K562 (cell line): ENCODE results near the gene RFESD. TPM values are rescaled to one million over a fixed set of nuclear protein-coding genes. Genes with fewer than 3 reads are reported as not detected.

Experiments
- ATAC-seq: fragments of 200-7000 bp; cut with Tn5 transposase; 3 replicates; pipeline ENCODE4 v1.9.1; 2020; ENCODE audit warnings: moderate library complexity
- BruUV-seq: library from RNA; stranded (reverse); fragments of 400-500 nt; replicated peaks from 2 replicates; lab custom pipeline; 2021; lab: Mats Ljungman, UMichigan
- CTCF ChIA-PET: fragments of 300-600 bp; formaldehyde crosslinking; extraction: SDS; loops from one replicate; lab custom pipeline; 2021; ENCODE audit warnings: low intra/inter-chr PET ratio; lab: Yijun Ruan, JAX
- POLR2A ChIA-PET: fragments of 300-600, 350-650 bp; sonication (Branson Sonifier 250); formaldehyde crosslinking; extraction: SDS; loops from one replicate; lab custom pipeline; 2021; ENCODE audit warnings: antibody characterized with exemption, inconsistent platforms; lab: Yijun Ruan, JAX
- DNase-seq, 4 experiments: peaks; one replicate each; pipeline versions ENCODE4 v3.0.0 to v3.0.0-alpha.2; 2011 to 2018; ENCODE audit warnings: low spot score in 3 of 4, mixed read lengths in 3 of 4; ENCODE audit errors: extremely low read depth in 1 of 4
- FAIRE-seq: peaks from 2 replicates; lab custom pipeline; 2011; peaks lifted over from hg19 to GRCh38; lab: Jason Lieb, UNC
- H2AFZ ChIP-seq: 2 replicates; pipeline ENCODE4 v1.6.0; 2011; ENCODE audit warnings: low read depth, low read length, control low read depth, inconsistent platforms
- H3K27ac ChIP-seq: fragments of 200-600 bp; 3 replicates; pipeline ENCODE4 v1.8.0; 2011; ENCODE audit warnings: low read depth, mild to moderate bottlenecking, control low read depth, inconsistent platforms, low read length, moderate library complexity, mixed read lengths; ENCODE audit errors: extremely low read depth
- H3K27me3 ChIP-seq, 2 experiments: fragments of 300-600 bp in 1 of 2; 2 replicates in 1 of 2; 3 replicates in 1 of 2; pipeline versions ENCODE4 v1.6.0 to v1.8.0; 2011; ENCODE audit warnings: inconsistent platforms in 2 of 2, low read length in 2 of 2, mild to moderate bottlenecking in 1 of 2, mixed read lengths in 1 of 2, moderate library complexity in 1 of 2; ENCODE audit not compliant: control insufficient read depth in 2 of 2, insufficient read depth in 2 of 2
- H3K36me3 ChIP-seq: fragments of 300-600 bp; 3 replicates; pipeline ENCODE4 v1.8.0; 2011; ENCODE audit warnings: mild to moderate bottlenecking, low read length, inconsistent platforms; ENCODE audit not compliant: control insufficient read depth, insufficient read depth
- H3K4me1 ChIP-seq, 2 experiments: fragments of 200-600 bp in 1 of 2; replicated peaks in 1 of 2; 2 replicates in 1 of 2; 3 replicates in 1 of 2; pipeline versions ENCODE4 v1.5.1 to v1.8.0; 2011; ENCODE audit warnings: inconsistent platforms in 2 of 2, low read length in 2 of 2, mild to moderate bottlenecking in 1 of 2, mixed read lengths in 1 of 2, moderate library complexity in 1 of 2; ENCODE audit not compliant: control insufficient read depth in 2 of 2, insufficient read depth in 2 of 2
- H3K4me2 ChIP-seq: 2 replicates; pipeline ENCODE4 v1.6.1; 2011; ENCODE audit warnings: low read length, control low read depth, inconsistent platforms, mixed read lengths; ENCODE audit not compliant: insufficient read depth
- H3K4me3 ChIP-seq: fragments of 200-600 bp; sonication (generic), shearing (Covaris generic); 2 replicates; pipeline ENCODE4 v1.5.1; 2016; ENCODE audit warnings: control low read depth, inconsistent platforms
- H3K79me2 ChIP-seq: fragments of 200-600 bp; 3 replicates; pipeline ENCODE4 v1.8.0; 2011; ENCODE audit warnings: low read length, inconsistent platforms; ENCODE audit not compliant: control insufficient read depth, insufficient read depth
- H3K9ac ChIP-seq, 2 experiments: 2 replicates each; pipeline versions ENCODE4 v1.6.0 to v1.6.1; 2011; ENCODE audit warnings: low read depth in 2 of 2, low read length in 2 of 2, control low read depth in 1 of 2, inconsistent platforms in 1 of 2, mild to moderate bottlenecking in 1 of 2, mixed read lengths in 1 of 2; ENCODE audit not compliant: insufficient read depth in 1 of 2
- H3K9me1 ChIP-seq: one replicate; pipeline ENCODE4 v1.6.0; 2011; ENCODE audit warnings: inconsistent platforms, mild to moderate bottlenecking, low read length, moderate library complexity; ENCODE audit not compliant: control insufficient read depth, insufficient read depth
- H3K9me3 ChIP-seq: replicated peaks from 2 replicates; pipeline ENCODE4 v1.5.1; 2011; ENCODE audit warnings: low read depth, low read length, inconsistent platforms; ENCODE audit not compliant: control insufficient read depth, insufficient read depth
- H4K20me1 ChIP-seq: replicated peaks from 2 replicates; pipeline ENCODE4 v1.6.1; 2011; ENCODE audit warnings: low read length, inconsistent platforms, mixed read lengths; ENCODE audit not compliant: control insufficient read depth, insufficient read depth
- HDGF ChIP-seq: fragments of 450-650 bp; IDR thresholded peaks from 2 replicates; pipeline ENCODE4 v1.6.1; 2016
- KLF1 ChIP-seq: fragments of 450-650 bp; IDR thresholded peaks from 2 replicates; pipeline ENCODE4 v1.6.1; 2016; ENCODE audit warnings: missing genetic modification characterization, missing compliant biosample characterization
- KLF10 ChIP-seq: fragments of 250-450 bp; sonication (Bioruptor Pico); IDR thresholded peaks from 2 replicates; pipeline ENCODE4 v1.6.1; 2021; ENCODE audit warnings: matching md5 sums
- ZNF764 ChIP-seq: fragments of 250-450 bp; sonication (Bioruptor Pico); IDR thresholded peaks from 2 replicates; pipeline ENCODE4 v1.4.0; 2020; ENCODE audit warnings: low read depth, mild to moderate bottlenecking, moderate library complexity
- WGBS: fragments of 100-300 bp; shearing (Covaris generic); methylation state at CpG from one replicate; pipeline ENCODE4 v1.1.6; 2016; ENCODE audit warnings: low coverage, mixed read lengths; ENCODE audit not compliant: insufficient coverage; ENCODE audit errors: missing lambda C conversion rate; 5-methylcytosine and 5-hydroxymethylcytosine counted together
- in situ Hi-C: fragments of 300-500 bp; cut with MboI; formaldehyde crosslinking; loops from 4 replicates; pipeline ENCODE4 v1.15.0; 2018; ENCODE audit warnings: inconsistent platforms, mixed read lengths
- intact Hi-C: fragments of 100-400 bp; cut with micrococcal nuclease; formaldehyde crosslinking; loops from 2 replicates; pipeline ENCODE4 v1.14.2; 2022
- polyA plus RNA-seq, 8 experiments: library from polyadenylated mRNA; depleted of rRNA in 4 of 8; stranded (reverse) in 5 of 8; unstranded in 3 of 8; fragments of >200 nt; fragmentation: Nextera tagmentation in 2 of 8; fragmentation: Illumina TruSeq in 1 of 8; extraction: Ambion mirVana in 2 of 8; extraction: Trizol in 1 of 8; gene quantifications; 2 replicates each; pipeline versions ENCODE4 v1.2.1 to v1.2.3, GENCODE V29; 2011 to 2014; ENCODE audit warnings: inconsistent platforms in 1 of 8, missing spikeins in 1 of 8
- total RNA-seq, 7 experiments: library from RNA; depleted of rRNA in 6 of 7; stranded (reverse); fragments of >200 nt in 6 of 7; fragmentation: Illumina TruSeq in 2 of 7; extraction: Trizol in 2 of 7; gene quantifications; 2 replicates each; pipeline versions ENCODE4 v1.2.1 to v1.2.3, GENCODE V29; 2011 to 2021; ENCODE audit warnings: low replicate concordance in 1 of 7
- TF ChIP-seq, protein P1 (sequence below): fragments of 450-650 bp; formaldehyde crosslinking; IDR thresholded peaks from 2 replicates; pipeline ENCODE4 v1.4.0; 2020; ENCODE audit warnings: mild to moderate bottlenecking, mixed read lengths
- TF ChIP-seq, protein P2 (sequence below): sonication (generic); formaldehyde crosslinking; IDR thresholded peaks from 2 replicates; pipeline ENCODE4 v1.5.0; 2020; ENCODE audit warnings: missing genetic modification reagents
- TF ChIP-seq, protein P3 (sequence below): fragments of 150-350 bp; IDR thresholded peaks from 2 replicates; pipeline ENCODE4 v1.6.1; 2014; ENCODE audit warnings: low read depth, mild to moderate bottlenecking, low read length, borderline replicate concordance

Gene RFESD
- total and polyA plus RNA-seq, 9 of the 15 experiments (the other 6 are each of a cell fraction or from before 2014, with no cell fraction given), result 62.3 to 600 (median 140) TPM

DNA sequence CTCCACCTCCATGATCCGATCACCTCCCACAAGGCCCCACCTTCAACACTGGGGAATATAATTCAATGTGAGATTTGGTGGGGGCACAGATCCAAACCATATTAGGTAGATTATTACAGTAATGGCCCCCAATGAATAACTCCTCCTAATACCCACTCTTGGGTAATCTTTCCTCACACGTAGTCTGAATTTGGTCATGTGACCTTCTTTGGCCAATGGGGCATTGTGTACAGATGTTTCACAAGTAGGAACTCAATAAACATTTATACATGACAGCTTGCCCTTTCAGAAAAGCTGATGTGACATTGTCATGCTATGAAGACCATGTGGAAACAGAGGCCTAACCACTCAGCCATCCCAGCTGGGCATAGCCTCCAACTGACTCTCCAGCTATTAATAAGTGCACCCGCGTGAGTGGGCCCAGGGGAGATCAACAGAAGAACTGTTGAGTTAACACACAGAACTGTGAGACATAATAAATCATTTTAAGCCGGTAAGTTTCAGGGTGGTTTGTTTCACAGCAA lies 16.1 kb upstream of the RFESD start:
- Histone ChIP-seq H3K9me1 (no peaks in the 10 kb centered on the region), H3K27ac (no peak overlapping the region), H2AFZ (no peak overlapping the region), H3K9me3 (no peaks in the 10 kb centered on the region), H3K4me2 (no peak overlapping the region), H3K36me3 (no peaks in the 10 kb centered on the region), H3K27me3 (no peaks in the 10 kb centered on the region), H3K4me3 (no peak overlapping the region), H3K79me2 (no peaks in the 10 kb centered on the region), H3K9ac (no peak overlapping the region), H4K20me1 (no peaks in the 10 kb centered on the region), H3K4me1 (peaks cover 0 to 13% of the 10 kb centered on the region in 2 experiments; a peak in 4 of 5 replicates)
- DNase-seq (peak in 1 of 4 experiments; percentile 18), FAIRE-seq (no peak), ATAC-seq (no peak)
- in situ Hi-C loops, result loop anchor here (25.0 kb wide), 1 partner anchor 707 kb away; no protein-coding TSS in a partner anchor
- no TSS peak for BruUV-seq
- ChIA-PET POLR2A (interaction anchor here (0.5 to 1.6 kb wide), 3 partner anchors 7 to 21 kb away, joined by 3 to 12 read pairs (median 3); no protein-coding TSS in a partner anchor), CTCF (no interaction called here)
- 77% methylated on average over 5 of the region's 5 CpGs for WGBS
- intact Hi-C loops, result no loop called here
- TF ChIP-seq ZNF764 (CRISPR knock-in tag) (no peak), HDGF (no peak), KLF10 (no peak), KLF1 (no peak)
- TF ChIP-seq, protein P1, sequence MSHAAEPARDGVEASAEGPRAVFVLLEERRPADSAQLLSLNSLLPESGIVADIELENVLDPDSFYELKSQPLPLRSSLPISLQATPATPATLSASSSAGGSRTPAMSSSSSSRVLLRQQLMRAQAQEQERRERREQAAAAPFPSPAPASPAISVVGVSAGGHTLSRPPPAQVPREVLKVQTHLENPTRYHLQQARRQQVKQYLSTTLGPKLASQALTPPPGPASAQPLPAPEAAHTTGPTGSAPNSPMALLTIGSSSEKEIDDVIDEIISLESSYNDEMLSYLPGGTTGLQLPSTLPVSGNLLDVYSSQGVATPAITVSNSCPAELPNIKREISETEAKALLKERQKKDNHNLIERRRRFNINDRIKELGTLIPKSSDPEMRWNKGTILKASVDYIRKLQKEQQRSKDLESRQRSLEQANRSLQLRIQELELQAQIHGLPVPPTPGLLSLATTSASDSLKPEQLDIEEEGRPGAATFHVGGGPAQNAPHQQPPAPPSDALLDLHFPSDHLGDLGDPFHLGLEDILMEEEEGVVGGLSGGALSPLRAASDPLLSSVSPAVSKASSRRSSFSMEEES (CRISPR knock-in tag), result peak; percentile 89
- TF ChIP-seq, protein P2, sequence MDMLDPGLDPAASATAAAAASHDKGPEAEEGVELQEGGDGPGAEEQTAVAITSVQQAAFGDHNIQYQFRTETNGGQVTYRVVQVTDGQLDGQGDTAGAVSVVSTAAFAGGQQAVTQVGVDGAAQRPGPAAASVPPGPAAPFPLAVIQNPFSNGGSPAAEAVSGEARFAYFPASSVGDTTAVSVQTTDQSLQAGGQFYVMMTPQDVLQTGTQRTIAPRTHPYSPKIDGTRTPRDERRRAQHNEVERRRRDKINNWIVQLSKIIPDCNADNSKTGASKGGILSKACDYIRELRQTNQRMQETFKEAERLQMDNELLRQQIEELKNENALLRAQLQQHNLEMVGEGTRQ (CRISPR knock-in tag), result 0 out of 2 replicates have a peak, but pooled peaks have one; percentile 21
- TF ChIP-seq, protein P3, sequence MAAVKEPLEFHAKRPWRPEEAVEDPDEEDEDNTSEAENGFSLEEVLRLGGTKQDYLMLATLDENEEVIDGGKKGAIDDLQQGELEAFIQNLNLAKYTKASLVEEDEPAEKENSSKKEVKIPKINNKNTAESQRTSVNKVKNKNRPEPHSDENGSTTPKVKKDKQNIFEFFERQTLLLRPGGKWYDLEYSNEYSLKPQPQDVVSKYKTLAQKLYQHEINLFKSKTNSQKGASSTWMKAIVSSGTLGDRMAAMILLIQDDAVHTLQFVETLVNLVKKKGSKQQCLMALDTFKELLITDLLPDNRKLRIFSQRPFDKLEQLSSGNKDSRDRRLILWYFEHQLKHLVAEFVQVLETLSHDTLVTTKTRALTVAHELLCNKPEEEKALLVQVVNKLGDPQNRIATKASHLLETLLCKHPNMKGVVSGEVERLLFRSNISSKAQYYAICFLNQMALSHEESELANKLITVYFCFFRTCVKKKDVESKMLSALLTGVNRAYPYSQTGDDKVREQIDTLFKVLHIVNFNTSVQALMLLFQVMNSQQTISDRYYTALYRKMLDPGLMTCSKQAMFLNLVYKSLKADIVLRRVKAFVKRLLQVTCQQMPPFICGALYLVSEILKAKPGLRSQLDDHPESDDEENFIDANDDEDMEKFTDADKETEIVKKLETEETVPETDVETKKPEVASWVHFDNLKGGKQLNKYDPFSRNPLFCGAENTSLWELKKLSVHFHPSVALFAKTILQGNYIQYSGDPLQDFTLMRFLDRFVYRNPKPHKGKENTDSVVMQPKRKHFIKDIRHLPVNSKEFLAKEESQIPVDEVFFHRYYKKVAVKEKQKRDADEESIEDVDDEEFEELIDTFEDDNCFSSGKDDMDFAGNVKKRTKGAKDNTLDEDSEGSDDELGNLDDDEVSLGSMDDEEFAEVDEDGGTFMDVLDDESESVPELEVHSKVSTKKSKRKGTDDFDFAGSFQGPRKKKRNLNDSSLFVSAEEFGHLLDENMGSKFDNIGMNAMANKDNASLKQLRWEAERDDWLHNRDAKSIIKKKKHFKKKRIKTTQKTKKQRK, result no peak
